ENCODE results near the gene EPHB3.

The EPHB3 gene

GRCh38 chr3:184543843-184544512 lies 17.6 kb upstream of the EPHB3 start:
- DNase-seq (ENCODE audit: low read depth) = peak; percentile 34

DNA sequence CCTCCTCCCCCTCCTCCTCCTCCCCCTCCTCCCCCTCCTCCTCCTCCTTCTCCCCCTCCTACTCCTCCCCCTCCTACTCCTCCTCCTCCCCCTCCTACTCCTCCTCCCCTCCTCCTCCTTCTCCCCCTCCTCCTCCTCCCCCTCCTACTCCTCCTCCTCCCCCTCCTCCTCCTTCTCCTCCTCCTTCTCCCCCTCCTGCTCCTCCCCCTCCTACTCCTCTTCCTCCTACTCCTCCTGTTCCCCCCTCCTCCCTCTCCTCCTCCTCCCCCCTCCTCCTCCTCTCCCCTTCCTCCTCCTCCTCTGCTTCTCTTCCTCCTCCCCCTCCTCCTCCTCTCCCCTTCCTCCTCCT lies 17.1 kb upstream of the EPHB3 start:
- DNase-seq (ENCODE audit: low read depth) = no peak

- no peak for DNase-seq (ENCODE audit: low read depth)
Measured at GRCh38 chr3:184545769-184546168, 15.8 kb upstream of the EPHB3 start.

- no peak for DNase-seq (ENCODE audit: low read depth)
Measured at GRCh38 chr3:184546252-184546651, 15.3 kb upstream of the EPHB3 start.

- DNase-seq (ENCODE audit: low read depth) = no peak
Measured at GRCh38 chr3:184549796-184550577, 11.6 kb upstream of the EPHB3 start.

DNA sequence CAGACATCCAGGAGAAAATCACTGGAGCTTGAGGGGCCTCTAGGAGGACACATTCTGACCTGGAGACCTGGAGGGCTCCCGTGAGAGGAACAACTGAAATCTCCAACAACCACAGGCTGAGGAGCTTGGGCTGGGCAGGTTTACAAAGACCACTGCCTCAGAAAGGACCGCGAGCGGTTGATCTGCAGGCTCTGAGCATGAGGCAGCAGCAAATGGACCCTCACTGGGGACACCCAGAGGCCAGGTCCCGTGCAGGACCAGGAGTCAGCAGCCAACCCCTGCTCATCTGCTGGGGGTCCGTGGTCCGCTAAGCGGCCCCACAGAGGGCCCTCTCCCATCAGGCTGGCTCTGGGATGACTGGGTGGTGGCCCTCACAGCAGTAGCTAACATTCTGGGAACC lies 10.5 kb upstream of the EPHB3 start:
- no peak for DNase-seq (ENCODE audit: low read depth)

DNA sequence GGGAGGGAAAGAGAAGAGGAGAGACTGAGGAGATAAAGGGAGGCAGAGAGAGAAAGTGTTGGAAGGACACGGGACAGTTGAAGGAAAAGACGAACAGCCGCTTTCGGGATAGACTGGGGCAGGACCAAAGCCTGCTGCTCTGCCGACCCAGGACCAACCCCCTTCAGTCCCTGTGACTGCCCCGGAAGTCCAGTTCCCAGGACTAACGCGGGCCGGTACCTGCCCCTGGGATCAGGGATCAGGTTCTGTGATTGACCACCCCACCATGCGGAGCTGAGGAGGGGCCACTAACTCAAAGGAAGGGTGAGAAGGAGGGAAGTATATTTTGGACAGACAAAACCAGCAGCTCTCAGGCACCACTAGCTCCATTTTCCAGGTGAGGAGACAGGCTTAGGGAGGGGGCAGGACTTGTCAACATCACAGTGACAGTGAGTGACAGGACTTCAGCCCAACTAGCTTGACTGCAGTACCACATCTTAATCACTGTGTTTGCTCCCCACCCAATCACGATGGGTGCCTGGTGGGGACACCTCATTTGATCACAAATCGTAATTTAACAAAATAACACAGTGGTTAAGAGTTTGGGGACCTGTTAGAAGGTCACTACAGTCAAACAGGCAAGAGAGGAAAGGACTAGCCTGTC lies 9.8 kb upstream of the EPHB3 start:
- no peak for DNase-seq (ENCODE audit: low read depth)

DNA sequence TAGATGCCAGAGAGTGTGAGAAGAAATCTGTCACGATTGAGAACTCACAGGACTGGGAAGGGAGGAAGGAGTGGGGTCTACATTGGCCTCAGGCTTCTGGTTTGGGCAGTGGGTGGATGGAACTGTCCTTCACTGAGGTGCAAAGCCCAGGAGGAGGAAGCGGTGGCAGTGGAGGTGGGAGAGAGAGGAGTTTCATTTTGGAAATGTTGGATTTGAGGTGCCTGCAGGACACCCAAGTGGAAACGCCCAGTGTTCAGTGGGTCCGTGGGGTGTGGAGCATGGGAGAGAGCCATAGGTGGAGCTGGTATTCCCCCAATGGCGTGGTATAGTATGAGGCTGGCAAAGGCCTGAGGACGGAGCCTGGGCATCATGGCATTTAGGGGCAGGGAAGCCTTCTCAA lies 9.3 kb upstream of the EPHB3 start:
- no peak for DNase-seq (ENCODE audit: low read depth)

GRCh38 chr3:184552863-184553262 lies 8.7 kb upstream of the EPHB3 start:
- no peak for DNase-seq (ENCODE audit: low read depth)

- DNase-seq (ENCODE audit: low read depth) = no peak
Measured at GRCh38 chr3:184553385-184553784, 8.2 kb upstream of the EPHB3 start.

DNA sequence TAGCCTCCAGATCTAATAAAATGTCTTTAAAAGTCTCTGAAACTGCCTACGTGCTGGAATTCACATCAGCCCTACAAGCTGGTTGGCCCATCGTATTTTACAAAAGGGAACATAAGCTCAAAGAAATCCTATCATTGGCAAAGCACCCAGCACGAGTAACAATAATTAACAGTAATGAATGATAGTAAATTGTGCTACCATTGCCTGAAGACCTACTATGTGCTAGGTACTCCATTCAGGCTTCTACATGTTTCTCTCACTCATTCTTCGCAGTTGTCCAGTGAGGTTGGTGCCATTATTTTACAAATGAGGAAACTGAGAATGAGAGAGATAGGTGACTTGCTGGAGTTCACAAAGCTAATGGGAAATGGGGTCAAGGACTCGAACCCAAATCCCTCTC lies 7.1 kb upstream of the EPHB3 start:
- DNase-seq (ENCODE audit: low read depth) = no peak

- no peak for DNase-seq (ENCODE audit: low read depth)
Measured at GRCh38 chr3:184556582-184557347, 4.8 kb upstream of the EPHB3 start.

DNA sequence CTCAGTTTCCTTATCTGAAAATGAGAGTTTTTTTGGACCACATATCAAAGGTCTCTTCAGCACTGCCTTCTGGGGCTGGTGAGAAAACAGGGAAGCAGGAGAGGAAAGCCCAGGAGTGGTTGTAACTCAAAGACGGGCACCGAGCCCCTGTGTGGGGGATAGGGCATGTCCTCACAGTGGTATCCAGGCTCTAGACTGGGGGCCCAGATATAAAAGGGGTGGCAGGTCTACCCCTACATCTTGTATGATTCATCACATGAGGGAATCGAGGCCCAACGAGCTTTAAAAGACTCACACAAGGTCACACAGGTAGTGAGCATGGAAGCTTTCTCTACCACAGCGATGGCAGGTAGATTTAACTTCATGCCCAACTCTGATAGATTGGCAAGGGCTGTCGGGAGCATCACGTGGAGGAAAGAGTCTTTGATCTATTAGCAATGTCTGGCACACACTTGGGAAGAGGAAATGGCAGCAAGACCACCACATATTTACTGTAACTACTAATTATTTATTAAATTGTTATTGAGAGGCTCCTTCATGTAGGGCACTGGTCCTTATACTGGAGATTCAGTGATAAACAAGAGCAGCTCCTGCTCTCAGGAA lies 4.1 kb upstream of the EPHB3 start:
- no peak for DNase-seq (ENCODE audit: low read depth)

GRCh38 chr3:184558726-184559125 lies 2.9 kb upstream of the EPHB3 start:
- DNase-seq (ENCODE audit: low read depth) = no peak

DNA sequence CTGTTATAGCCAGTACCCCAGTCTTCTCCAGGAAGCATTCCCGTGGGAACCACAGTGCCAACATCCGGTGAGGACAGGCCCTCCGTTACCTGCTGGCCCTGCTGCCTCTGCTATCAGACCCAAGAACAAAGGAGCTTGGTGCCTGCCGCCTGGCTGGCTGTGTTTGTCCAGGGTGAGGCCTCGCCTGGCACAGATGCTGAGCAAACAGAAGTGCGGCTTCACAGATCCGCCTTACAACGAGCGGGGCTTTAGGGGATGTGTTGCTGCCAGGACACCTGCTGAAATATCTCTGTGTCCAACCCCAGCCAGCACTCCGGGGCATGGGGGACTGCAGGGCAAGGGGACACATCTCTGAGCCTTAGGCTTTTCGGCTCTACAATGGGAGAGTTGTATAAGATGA lies 2.2 kb upstream of the EPHB3 start:
- no peak for DNase-seq (ENCODE audit: low read depth)

DNA sequence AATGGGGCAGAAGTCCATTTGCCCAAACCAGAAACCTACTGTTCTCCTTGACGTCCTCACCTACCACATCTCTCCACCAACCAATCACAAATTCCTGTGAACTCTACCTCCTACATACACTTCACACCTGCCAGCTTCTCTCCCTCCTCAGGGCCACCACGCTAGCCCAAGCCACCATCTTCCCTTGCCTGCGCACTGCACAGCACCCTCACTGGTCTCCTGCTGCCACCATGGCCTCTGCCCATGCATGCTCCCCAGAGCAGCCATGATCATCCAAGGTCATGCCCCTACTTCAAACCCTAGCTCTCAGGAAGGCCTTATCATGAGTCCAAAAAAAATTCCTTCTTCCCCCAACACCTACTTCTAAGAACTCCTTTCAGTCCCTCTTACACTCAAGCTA lies 1.1 kb upstream of the EPHB3 start:
- no peak for DNase-seq (ENCODE audit: low read depth)

DNA sequence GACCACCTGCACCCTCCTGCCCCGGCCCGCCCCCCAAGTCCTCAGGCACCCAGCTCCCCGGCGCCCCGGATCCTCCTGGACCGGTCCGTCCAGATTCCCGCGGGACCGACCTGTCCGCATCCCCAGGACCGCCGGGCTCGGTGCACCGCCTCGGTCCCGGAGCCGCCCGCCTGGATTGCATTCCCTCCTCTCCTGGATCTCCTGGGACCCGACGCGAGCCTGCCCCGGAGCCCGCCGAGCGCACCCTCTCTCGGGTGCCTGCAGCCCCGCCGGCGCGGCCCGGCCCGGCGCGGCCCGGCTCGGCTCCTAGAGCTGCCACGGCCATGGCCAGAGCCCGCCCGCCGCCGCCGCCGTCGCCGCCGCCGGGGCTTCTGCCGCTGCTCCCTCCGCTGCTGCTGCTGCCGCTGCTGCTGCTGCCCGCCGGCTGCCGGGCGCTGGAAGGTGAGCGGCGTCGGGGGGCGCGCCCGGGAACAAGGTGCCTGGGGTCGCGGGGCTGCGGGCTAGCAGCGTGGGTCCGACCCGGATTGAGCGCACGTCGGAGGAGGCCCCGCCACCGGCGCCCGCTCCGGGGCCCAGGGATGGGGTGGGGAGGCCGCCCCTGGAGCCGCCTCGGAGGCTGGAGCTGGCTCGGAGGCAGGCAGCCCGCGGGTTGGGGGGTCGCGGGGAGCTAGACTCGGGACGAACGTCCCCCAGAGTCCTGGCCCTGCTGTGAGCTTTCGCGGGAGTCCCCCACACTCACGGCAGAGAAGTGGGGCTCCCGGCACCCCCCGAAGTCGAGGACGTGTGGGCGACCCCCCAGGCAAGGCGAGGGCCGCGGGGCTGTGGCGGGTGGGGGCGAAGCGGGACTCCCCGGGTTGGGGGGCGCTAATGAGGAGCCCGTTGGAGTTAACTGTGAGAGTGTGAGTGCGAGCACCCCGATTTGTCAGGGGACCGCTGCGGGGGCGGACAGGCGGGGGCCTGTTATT lies 610 bp downstream of the EPHB3 start:
- no peak for DNase-seq (ENCODE audit: low read depth)

DNA sequence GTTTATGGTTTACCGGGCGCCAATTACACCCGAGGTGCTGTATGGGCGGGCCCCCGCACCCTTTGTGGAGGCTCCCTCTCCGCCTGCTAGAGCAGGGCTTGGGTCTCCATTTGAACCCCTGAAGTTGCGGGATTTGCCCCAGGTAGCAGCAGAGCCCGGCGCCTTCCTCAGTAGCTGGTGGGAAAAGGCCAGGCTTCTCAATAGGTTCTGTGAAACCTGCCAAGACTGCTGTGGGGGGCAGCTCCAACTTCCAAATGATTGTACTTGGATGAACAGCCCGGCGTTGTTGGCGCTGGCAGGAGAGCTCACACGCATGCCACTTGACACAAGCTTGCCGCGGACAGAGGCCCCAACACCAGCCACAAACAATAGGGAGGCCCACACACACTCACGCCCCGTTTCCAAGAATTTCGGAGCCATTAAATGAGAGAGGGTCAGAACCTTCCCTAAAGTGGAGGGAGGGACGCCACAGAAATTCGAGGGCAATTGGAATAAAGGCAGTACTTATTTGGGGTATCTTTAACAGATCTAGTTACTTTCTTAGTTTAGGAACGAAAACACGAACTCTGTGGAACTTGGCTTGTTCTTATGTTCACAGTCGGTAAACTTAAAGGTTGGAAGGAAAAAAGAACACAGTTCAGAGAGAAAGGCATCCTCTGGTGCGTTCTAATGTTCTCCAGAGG lies 1.4 kb downstream of the EPHB3 start:
- no peak for DNase-seq (ENCODE audit: low read depth)

GRCh38 chr3:184563561-184563925 lies 2.0 kb downstream of the EPHB3 start:
- DNase-seq (ENCODE audit: low read depth) = no peak

DNA sequence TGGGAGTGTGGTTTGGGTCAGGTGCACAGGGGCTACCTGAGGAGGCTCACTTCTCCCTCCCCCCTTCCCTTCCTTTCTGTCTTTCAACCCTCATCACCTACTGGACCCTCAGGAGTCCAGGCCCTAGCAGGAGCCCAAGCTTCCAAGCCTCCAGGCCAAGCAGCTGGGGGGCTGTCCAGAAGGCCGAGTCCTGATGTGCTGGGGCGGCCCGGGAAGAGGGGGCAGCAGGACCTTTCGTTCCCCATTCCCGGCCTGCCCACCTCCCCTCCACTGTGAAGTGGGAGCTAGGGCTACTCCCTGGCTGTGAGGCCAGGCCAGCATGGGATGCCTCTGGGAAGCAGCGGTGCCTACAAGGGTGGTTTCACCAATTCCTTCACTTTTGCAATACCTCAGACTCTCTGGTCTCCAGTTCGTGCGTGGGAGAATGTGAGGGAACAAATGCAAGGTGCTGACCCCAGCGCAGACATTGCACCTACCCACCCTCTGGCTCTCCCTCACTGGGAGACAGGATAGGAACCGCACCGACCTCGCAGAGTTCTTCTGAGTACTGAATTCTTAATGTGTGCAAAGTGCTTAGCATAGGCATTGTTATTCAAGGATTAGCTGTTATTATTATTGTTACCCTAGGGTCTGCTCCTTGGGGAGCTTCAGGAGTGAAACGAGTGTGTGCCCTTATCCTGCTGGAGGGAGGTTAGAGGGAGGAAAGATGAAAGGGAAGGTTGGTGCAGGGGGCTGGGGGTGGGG lies 2.5 kb downstream of the EPHB3 start:
- no peak for DNase-seq (ENCODE audit: low read depth)
